PC-9 (cell line): ENCODE results near the gene RNASE9.

Experiments used
- EZH2 ChIP-seq: fragments of 200-600 bp; sonication (generic); IDR thresholded peaks from 2 replicates; pipeline ENCODE4 v1.8.0; 2017; ENCODE audit warnings: antibody characterized with exemption, low read depth
- TF ChIP-seq, protein P1 (sequence below): fragments of 200-600 bp; sonication (generic); conservative IDR thresholded peaks from 2 replicates; pipeline ENCODE4 v1.6.1; 2017; ENCODE audit warnings: mixed run types, antibody characterized with exemption, mild to moderate bottlenecking, moderate library complexity

- TF ChIP-seq, protein P1, sequence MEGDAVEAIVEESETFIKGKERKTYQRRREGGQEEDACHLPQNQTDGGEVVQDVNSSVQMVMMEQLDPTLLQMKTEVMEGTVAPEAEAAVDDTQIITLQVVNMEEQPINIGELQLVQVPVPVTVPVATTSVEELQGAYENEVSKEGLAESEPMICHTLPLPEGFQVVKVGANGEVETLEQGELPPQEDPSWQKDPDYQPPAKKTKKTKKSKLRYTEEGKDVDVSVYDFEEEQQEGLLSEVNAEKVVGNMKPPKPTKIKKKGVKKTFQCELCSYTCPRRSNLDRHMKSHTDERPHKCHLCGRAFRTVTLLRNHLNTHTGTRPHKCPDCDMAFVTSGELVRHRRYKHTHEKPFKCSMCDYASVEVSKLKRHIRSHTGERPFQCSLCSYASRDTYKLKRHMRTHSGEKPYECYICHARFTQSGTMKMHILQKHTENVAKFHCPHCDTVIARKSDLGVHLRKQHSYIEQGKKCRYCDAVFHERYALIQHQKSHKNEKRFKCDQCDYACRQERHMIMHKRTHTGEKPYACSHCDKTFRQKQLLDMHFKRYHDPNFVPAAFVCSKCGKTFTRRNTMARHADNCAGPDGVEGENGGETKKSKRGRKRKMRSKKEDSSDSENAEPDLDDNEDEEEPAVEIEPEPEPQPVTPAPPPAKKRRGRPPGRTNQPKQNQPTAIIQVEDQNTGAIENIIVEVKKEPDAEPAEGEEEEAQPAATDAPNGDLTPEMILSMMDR: no peak
- no peak for TF ChIP-seq EZH2
Observed at GRCh38 chr14:20512177-20512905, 48.5 kb downstream of the RNASE9 start.
